HG03558 (cell line): ENCODE results near the gene MED8.

Source experiments
- ATAC-seq: cut with Tn5 transposase; IDR thresholded peaks from one replicate; pipeline ENCODE4 v1.9.1; 2021; ENCODE audit warnings: moderate number of reproducible peaks; ENCODE audit not compliant: unreplicated experiment; ENCODE audit errors: extremely low read depth

The MED8 gene

GRCh38 chr1:43340559-43340958 is 49.0 kb downstream of the MED8 start:
- ATAC-seq, result no peak

DNA sequence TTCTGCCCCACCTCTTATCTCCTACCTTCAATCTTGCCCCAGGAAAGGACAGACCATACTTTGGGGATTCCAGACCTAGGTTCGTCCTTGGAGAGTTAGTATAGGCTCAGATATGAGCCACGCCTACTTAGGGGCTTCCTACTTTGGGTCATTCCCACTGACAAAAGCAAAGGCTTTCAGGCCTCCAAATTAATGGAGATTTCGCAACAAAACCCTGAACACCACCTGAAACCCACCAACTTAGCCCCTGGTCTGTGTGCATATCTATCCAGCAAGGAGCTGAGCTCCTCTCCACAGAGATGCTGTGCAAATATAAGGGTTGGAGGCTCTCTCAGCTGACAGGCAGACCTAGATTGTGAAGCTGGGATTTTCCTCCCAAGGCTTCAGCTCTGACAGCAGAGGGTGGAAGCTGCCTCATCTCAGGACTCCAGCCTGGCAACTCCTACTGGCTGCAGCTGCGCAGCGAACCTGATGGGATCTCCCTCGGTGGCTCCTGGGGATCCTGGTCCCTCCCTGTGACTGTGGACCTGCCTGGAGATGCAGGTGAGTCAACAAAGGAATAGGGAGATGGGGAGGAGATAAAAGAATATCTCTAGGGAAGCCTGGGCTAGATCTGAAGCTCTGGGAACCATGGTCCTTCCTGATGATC is 49.9 kb downstream of the MED8 start:
- no peak for ATAC-seq

DNA sequence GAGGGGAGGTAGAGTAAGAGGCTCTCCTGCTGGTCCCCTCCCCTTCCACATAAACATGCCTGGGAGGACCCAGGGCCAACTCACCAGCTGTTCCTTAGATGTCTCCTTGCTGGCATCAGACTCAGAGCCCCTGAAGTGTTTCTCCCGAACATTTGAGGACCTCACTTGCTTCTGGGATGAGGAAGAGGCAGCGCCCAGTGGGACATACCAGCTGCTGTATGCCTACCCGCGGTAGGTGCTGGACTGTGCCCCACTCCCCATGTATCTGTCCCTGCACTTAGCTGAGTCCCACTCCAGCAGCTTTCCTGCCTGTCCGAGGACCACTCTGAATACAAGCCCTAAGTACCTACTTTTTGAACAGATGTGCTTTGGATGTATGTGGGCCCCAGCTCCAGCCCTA is 51.6 kb downstream of the MED8 start:
- no peak for ATAC-seq

GRCh38 chr1:43337588-43337987 is 52.0 kb downstream of the MED8 start, which contains the start of gene MPL:
Gene MPL, plus strand, starts transcription at chr1:43337818. Its CDS starts 31 bp downstream, at chr1:43337849.
- ATAC-seq, result no peak

GRCh38 chr1:43334453-43335205 is 55.0 kb downstream of the MED8 start:
- no peak for ATAC-seq
